HL-60 (cell line): ENCODE measurements around the gene MPP2.

Source experiments
- DNase-seq, 2 experiments: peaks; one replicate each; pipeline ENCODE4 v3.0.0-alpha.2; 2010 to 2020; ENCODE audit warnings: low read depth in 1 of 2, low spot score in 1 of 2
- H3K27ac ChIP-seq: fragments of 250-450 bp; sonication (Bioruptor Pico); replicated peaks from 2 replicates; pipeline ENCODE4 v1.5.1; 2020; ENCODE audit warnings: mild to moderate bottlenecking, moderate library complexity
- H3K27me3 ChIP-seq: fragments of 250-450 bp; sonication (Bioruptor Pico); 2 replicates; pipeline ENCODE4 v1.5.1; 2021; ENCODE audit warnings: mild to moderate bottlenecking, moderate library complexity; ENCODE audit not compliant: insufficient read depth, poor library complexity, severe bottlenecking
- H3K4me3 ChIP-seq: replicated peaks from 2 replicates; pipeline ENCODE4 v1.5.1; 2011; ENCODE audit warnings: mild to moderate bottlenecking, control low read depth, low read length; ENCODE audit not compliant: insufficient read depth
- CTCF ChIP-seq: IDR thresholded peaks from one replicate; pipeline ENCODE4 v1.5.1; 2011; ENCODE audit warnings: low read length, control low read depth, inconsistent platforms; ENCODE audit not compliant: insufficient read depth
- GABPA ChIP-seq: IDR thresholded peaks from 2 replicates; pipeline ENCODE4 v1.6.1; 2012; ENCODE audit warnings: low read depth
- POLR2AphosphoS5 ChIP-seq: IDR thresholded peaks from 2 replicates; pipeline ENCODE4 v1.6.1; 2012; ENCODE audit warnings: low read depth
- REST ChIP-seq: IDR thresholded peaks from 2 replicates; pipeline ENCODE4 v1.6.1; 2012; ENCODE audit warnings: low read depth; ENCODE audit not compliant: insufficient replicate concordance
- SPI1 ChIP-seq: IDR thresholded peaks from 2 replicates; pipeline ENCODE4 v1.6.1; 2012; ENCODE audit warnings: low read depth, mild to moderate bottlenecking, borderline replicate concordance

The MPP2 gene

GRCh38 chr17:43831633-43832032, 75.7 kb downstream of the MPP2 start:
- Histone ChIP-seq H3K27me3 (peaks cover 25% of the 10 kb centered on the region), H3K27ac (no peak overlapping the region), H3K4me3 (no peak overlapping the region)
- TF ChIP-seq REST (no peak), SPI1 (no peak), CTCF (no peak), GABPA (no peak), POLR2AphosphoS5 (no peak)
- no peak for DNase-seq

DNA sequence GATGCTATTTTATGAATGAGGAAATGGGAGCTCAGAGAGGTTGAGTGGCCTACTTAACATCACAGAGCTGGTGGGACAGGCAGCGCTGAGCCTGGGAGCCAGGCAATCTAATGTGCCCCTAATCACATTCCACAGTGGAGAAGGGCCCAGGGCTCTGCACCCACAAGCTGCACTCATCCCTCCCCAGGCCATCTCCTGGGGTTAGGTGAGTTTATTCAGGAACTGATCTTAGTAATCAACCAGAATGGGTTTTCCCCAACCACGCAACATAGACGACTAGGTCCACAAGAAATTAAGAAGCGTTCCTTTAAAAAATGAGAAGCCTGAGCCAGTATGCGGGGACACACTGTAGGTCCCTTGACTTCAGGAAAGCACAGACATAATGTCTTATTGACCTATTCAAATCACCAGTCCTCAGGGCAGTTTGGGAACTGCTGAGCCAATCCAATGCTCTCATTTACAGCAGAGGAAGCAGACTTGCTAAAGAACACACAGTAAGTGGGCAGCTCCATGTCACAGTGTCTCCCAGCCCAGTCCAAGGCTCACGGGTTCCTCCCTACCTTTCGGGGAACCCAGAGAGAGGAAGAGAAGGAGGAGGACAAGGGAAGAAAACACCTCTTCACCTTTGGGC, 76.7 kb downstream of the MPP2 start:
- H3K27me3 ChIP-seq = peaks cover 25% of the 10 kb centered on the region
- no peak for TF ChIP-seq GABPA
- no peak for TF ChIP-seq SPI1
- TF ChIP-seq POLR2AphosphoS5 = no peak
- TF ChIP-seq CTCF = no peak
- no peak for TF ChIP-seq REST
- no peak overlapping the region for H3K27ac ChIP-seq
- no peak for DNase-seq
- H3K4me3 ChIP-seq = no peak overlapping the region

- no peak overlapping the region for H3K4me3 ChIP-seq
- DNase-seq = no peak
- H3K27ac ChIP-seq = no peak overlapping the region
- peaks cover 25% of the 10 kb centered on the region for H3K27me3 ChIP-seq
- no peak for TF ChIP-seq CTCF
- TF ChIP-seq REST = no peak
- no peak for TF ChIP-seq SPI1
- no peak for TF ChIP-seq POLR2AphosphoS5
- no peak for TF ChIP-seq GABPA
These were observed 77.6 kb downstream of the MPP2 start for GRCh38 chr17:43829738-43830137.
